ENCODE measurements around the gene NADK. TPM values are rescaled to one million over a fixed set of nuclear protein-coding genes. Genes with fewer than 3 reads are reported as not detected.

The NADK gene
- total RNA-seq, 2 experiments from 2014 or later = 156 to 184 TPM

GRCh38 chr1:1759456-1760344 lies 18.6 kb downstream of the NADK start:
- Histone ChIP-seq H3K4me2 (ENCODE audit: low read length) (no peak overlapping the region), H3K4me1 (ENCODE audit: insufficient read depth, low read length, poor library complexity, severe bottlenecking) (peaks cover 22% of the 10 kb centered on the region), H3K79me2 (ENCODE audit: insufficient read depth, low read depth, low read length) (peaks cover 44% of the 10 kb centered on the region), H3K4me3 (ENCODE audit: low read depth, low read length, poor library complexity, severe bottlenecking) (no peak overlapping the region), H3K9me2 (ENCODE audit: insufficient read depth, low read length) (no peaks in the 10 kb centered on the region), H4K20me1 (ENCODE audit: insufficient read depth, low read length) (peaks cover 13% of the 10 kb centered on the region; the same call in 1 of the 2 replicates), H3K27ac (ENCODE audit: low read depth, low read length, poor library complexity, severe bottlenecking) (peak overlapping the region; percentile 60), H3K36me3 (ENCODE audit: insufficient read depth, low read length) (peaks cover 98% of the 10 kb centered on the region), H2AFZ (ENCODE audit: low read length) (no peak overlapping the region), H3K9me3 (ENCODE audit: low read length) (no peaks in the 10 kb centered on the region)
- TF ChIP-seq EZH2phosphoT487 (IDR thresholded peaks at IDR 0.05; ENCODE audit: borderline replicate concordance, low read depth, low read length) = no peak
- TF ChIP-seq CTCF (conservative IDR thresholded peaks at IDR 0.05; ENCODE audit: low read length) = no peak
- DNase-seq (ENCODE audit: low spot score) = no peak
- CTCF ChIA-PET (ENCODE audit: unreplicated experiment) = no interaction called here
- BruUV-seq (replicated peaks) = no TSS peak
- POLR2A ChIA-PET = interaction anchor here (0.5 kb wide), 1 partner anchor 137 kb away, joined by 3 read pairs; no protein-coding TSS in a partner anchor
- intact Hi-C loops (cut with micrococcal nuclease; ENCODE audit: unreplicated experiment) = no loop called here

GRCh38 chr1:1758692-1759455 lies 19.4 kb downstream of the NADK start:
- Histone ChIP-seq H3K27ac (ENCODE audit: low read depth, low read length, poor library complexity, severe bottlenecking) (no peak overlapping the region), H3K4me2 (ENCODE audit: low read length) (no peak overlapping the region), H3K4me3 (ENCODE audit: low read depth, low read length, poor library complexity, severe bottlenecking) (no peak overlapping the region), H2AFZ (ENCODE audit: low read length) (no peak overlapping the region), H3K79me2 (ENCODE audit: insufficient read depth, low read depth, low read length) (peaks cover 39% of the 10 kb centered on the region; the same call in 1 of the 2 replicates), H3K4me1 (ENCODE audit: insufficient read depth, low read length, poor library complexity, severe bottlenecking) (peaks cover 22% of the 10 kb centered on the region), H3K9me3 (ENCODE audit: low read length) (no peaks in the 10 kb centered on the region), H3K9me2 (ENCODE audit: insufficient read depth, low read length) (no peaks in the 10 kb centered on the region), H3K36me3 (ENCODE audit: insufficient read depth, low read length) (peaks cover 98% of the 10 kb centered on the region), H4K20me1 (ENCODE audit: insufficient read depth, low read length) (peaks cover 13% of the 10 kb centered on the region; the same call in 1 of the 2 replicates)
- DNase-seq (ENCODE audit: low spot score) = no peak
- intact Hi-C loops (cut with micrococcal nuclease; ENCODE audit: unreplicated experiment) = no loop called here
- CTCF ChIA-PET (ENCODE audit: unreplicated experiment) = no interaction called here
- TF ChIP-seq CTCF (conservative IDR thresholded peaks at IDR 0.05; ENCODE audit: low read length) = no peak
- TF ChIP-seq EZH2phosphoT487 (IDR thresholded peaks at IDR 0.05; ENCODE audit: borderline replicate concordance, low read depth, low read length) = no peak
- POLR2A ChIA-PET = interaction anchor here (0.5 to 0.6 kb wide), 2 partner anchors 60 to 138 kb away, joined by 3 to 4 read pairs; no protein-coding TSS in a partner anchor
- BruUV-seq (replicated peaks) = no TSS peak

Data from OCI-LY7 (cell line).